GM19025 (cell line): Measurements from ENCODE around the gene SIGLEC10.

ENCODE experiments used
- ATAC-seq: cut with Tn5 transposase; IDR thresholded peaks from one replicate; pipeline ENCODE4 v1.9.1; 2021; ENCODE audit warnings: mild to moderate bottlenecking, low read depth, moderate library complexity; ENCODE audit not compliant: unreplicated experiment

SIGLEC10 gene

GRCh38 chr19:51367255-51367564 lies 50.2 kb downstream of the SIGLEC10 start:
- peak; percentile 9 for ATAC-seq

GRCh38 chr19:51366389-51367254 lies 50.8 kb downstream of the SIGLEC10 start:
- ATAC-seq: peak; percentile 46

GRCh38 chr19:51365965-51366388 lies 51.5 kb downstream of the SIGLEC10 start, which contains the start of gene ETFB:
ETFB (minus strand) TSS chr19:51366388; CDS start chr19:51366326, 62 bp downstream.
- no peak for ATAC-seq

- ATAC-seq: no peak
Observed at GRCh38 chr19:51365211-51365964, 52.1 kb downstream of the SIGLEC10 start.

GRCh38 chr19:51364200-51365106 lies 53.0 kb downstream of the SIGLEC10 start:
- ATAC-seq: no peak

- no peak for ATAC-seq
Observed at GRCh38 chr19:51361239-51361638, 56.2 kb downstream of the SIGLEC10 start.
